GM18867 (cell line): ENCODE measurements around the gene MAML3.

ENCODE experiments used
- ATAC-seq: cut with Tn5 transposase; IDR thresholded peaks from one replicate; pipeline ENCODE4 v1.9.1; 2021; ENCODE audit warnings: mild to moderate bottlenecking, moderate library complexity; ENCODE audit not compliant: unreplicated experiment

MAML3 gene

DNA sequence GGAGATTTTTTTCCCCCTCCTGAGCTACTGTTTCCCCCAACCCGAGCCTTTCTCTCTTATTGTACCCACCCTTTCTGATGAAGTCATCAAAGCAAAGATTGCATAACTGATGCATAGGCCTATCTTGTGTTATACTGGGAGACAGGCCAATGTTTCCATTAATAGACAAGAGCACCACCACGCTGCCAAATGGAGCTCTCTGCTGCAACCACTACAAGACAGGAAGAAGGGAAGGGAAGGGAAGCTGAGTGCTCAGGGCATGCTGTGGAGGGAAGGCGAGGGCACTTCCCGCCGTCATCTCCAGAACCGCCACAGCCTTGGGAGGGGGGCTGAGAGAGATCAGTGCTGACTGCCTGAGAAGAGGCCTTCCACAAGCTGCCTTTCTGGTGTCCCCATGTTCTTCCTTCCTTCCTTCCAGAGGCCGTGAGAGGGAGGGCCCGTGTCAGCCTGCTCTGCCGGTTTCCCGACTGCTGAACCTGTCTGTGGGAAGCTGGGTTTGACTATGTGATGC is 413.4 kb downstream of the MAML3 start:
- no peak for ATAC-seq

DNA sequence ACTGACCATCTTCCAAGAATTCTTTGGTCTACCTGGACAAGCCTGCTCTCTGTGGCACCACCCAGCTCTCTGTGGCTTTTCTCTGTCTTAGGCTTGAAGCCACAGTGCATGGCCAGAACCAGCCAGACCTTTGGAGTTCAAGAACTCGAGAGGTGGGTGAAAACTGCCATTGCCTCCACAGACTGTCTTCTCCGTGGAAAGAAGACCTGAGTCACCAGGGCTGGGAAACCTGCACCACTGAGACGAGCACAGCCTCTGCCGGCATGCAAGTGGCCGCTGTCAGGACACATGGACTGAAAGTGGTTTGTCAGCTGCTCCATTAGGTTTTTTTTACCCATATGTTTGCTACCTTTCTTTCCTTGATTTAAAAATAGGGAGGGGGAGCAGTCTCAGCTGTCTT is 413.9 kb downstream of the MAML3 start:
- no peak for ATAC-seq

DNA sequence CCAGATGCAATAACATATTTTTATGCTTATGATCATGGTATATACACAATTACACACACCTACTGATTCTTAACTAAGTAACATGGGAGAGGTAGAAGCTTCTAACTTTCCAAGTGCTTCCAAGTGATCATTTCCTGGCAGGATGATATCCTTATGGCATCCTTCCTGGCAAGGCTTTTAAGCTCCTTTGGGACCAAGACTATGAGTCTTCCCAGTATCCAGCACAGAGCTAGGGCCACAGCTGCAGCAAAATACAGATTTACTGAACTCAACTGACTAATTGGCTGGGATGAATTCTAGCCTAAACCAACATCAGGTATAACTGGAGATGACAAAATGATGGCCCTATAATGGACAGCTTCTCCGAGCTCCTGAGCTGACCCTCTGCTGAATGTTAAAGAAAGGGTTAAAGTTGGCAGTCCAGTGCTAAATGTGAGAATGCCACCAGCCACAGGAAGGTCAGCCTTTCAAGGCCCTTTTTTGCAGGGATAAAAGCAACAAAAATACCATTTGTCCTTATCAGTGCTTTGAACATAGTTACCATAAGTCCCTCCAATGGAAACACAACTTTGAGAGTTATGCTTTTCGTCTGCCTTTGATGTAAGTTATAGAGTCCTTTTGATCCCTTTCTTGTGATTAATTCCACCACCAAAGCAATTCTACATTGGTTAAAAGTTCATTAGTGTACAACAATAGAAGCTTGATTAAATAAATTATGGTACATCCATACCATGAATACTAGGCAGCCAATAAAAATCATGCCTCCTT is 415.0 kb downstream of the MAML3 start:
- ATAC-seq = no peak

DNA sequence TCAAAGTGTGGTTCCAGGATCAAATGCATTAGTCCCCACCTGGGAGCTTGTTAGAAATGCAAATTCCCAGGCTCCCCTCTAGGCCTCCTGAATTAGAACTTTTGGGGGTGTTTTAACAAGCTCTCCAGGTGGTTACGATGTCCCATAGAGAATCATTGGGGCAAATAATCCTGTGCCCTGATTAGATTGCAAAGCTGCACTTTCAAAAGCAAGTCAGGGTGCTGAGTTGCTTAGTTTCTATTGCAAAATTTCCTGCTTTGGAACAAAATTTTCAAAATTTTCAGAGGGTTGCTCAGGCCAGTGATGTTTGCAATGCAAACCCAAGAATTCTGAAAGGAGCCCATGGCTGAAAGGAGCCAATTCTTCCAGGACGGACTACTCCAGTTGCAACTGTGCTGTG is 417.3 kb downstream of the MAML3 start:
- no peak for ATAC-seq

DNA sequence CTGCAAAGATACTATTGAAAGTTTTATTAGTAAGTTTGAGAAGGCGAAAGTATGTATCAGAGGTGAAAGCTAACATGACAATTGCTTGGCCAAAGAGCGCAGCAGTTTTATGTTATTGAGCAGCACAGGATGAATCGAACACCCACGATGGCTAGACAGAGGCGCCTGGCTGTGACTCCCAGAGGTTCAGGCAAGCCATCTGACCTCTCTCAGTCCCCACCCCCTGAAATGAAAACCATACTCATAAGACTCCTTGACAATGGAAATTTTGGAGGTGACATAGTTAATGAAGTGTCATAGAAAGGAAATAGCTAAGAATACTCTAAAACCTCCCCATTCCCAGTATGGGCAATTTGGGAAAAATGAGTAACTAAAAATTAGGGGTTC is 417.7 kb downstream of the MAML3 start:
- ATAC-seq = no peak

DNA sequence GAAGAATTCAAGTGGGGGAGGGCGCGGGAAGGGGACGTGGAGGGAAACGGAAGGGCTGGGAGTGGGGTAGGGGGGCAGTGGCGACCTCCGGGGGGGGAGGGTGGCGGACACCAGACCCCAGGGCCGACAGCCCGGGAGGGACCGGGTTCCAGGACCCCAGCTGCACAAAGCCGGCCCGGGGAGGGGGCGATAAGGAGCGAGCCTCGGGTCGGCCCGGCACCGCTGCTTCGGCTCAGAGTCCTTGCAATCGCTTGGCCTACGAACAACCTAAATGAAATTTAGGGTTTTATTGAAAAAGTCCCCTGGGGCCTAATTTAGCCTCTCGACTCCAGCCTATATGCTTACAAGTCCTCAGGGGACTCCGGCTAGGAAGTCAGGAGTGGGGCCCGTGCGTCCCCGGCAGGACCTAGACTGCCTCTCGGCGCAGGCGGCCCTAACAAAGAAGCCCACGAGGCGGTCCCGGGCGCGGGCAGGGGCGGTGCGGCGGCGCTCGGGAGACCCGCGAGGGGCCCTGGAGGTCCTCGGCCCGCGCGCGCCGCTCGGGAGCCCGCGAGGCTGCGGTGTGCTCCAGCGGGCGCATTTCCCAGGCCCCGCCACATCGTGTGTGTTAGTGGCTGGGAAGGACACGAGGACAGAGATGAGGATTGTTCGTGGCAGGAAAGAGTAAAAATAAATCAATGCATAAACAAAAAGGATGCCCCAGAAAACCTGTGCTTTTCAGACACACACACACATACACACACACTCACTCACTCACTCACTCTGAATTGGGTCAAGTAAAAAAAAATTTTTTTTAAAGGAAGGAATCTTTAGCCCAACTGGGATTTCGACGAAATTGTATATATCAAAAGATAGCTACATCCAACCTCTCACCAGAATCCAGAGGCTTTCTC is 418.4 kb downstream of the MAML3 start:
- no peak for ATAC-seq

DNA sequence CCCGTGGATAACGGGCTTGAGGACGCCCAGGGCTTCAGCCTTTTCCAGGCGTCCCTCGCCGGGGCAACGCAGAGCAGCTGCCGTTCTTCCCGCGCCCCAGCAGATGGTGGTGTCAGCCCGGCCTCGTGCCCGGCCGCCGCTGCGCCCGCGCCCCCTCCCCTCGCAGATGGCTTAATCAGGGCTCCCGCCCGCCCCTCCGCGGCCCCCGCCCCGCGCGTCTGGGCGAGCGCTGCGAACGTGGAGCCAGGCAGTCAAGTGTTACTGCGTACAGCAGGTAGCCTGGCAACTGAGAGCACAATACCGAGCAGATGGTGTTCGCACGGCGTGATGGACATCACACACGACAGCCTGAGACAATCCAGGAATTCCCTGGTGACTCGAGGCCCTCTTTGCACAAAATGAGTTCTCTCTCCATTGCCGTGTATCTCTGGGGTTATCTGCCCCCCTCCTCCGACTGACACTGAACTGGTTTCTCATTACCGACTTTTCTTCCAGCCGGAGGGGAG is 419.1 kb downstream of the MAML3 start:
- peak; percentile 59 for ATAC-seq

DNA sequence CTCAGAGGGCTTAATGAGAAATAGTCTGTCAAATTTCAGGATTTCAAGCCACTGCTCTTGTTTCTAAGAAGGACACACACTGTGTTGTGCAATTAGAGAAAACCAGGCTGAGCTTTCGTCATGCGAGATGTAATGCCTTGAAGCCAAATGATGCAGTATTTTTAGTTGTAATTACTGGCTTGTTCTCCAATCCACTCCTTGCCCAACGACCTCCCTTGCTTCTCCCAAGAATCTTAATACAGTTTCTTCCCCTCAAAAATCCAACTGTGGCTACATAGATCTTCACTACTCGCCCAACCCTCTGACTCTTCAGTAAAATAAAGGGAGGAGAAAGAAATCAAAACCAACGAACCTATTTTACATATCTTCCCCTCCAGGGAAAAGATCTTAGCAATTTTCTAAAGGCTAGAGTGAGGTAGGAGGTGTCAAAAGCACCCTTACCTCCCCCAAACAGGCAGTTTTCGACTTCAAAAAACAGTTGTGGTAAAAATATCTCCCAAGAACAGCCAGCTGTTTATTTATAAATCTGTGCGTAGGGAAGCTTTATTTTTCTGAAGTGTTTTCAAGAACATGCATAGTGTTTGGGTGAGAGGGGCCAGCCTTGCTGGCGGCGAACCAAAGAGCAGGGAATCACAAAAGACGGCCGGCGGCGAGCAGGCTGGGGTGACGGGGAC is 419.6 kb downstream of the MAML3 start:
- no peak for ATAC-seq

DNA sequence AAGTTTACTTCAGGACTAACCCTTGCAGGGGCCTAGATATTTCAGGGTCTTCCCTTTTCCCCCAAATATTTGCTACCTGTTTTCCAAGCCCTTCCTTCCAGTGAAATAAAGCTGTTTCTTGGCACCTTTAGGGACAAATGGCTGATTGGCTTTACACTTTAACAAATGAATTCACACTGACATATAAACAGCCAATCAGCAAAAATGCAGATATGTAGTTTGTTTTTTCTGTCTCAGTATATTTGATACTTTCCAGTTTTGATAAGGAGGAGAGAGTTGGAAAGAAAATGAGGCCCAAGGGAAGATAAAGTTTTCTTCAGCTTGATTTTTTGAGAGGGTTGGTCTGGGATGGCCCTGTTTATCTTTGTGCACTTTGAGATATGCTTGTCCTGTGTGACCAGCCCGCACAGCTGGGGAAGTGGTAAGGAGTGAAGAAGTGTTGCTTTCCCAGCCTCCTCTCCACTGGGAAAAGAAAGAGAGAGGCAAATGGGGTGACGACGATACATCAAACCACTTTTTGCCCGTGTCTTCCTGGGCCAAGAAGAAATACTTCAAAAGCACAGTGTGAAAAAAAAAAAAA is 420.9 kb downstream of the MAML3 start:
- no peak for ATAC-seq

DNA sequence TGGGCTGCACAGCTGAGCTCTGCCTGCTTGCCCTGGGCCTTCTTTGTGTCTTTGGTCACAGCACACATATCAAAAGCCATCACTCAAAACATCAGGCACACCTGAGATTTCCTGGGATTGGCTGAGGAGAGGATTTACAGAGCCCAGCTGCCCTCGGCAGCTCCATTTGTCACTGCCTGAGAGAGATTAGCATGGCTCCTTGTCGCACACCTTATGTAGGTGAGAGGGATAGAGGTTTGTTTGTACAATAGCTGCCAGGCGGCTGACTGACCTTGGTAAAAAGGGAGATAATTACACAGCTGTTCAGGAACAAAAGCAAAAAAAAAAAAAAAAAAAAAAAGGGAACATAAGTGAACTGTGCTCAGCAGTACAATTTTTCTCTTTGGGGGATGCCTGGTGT is 425.1 kb downstream of the MAML3 start:
- ATAC-seq = no peak

DNA sequence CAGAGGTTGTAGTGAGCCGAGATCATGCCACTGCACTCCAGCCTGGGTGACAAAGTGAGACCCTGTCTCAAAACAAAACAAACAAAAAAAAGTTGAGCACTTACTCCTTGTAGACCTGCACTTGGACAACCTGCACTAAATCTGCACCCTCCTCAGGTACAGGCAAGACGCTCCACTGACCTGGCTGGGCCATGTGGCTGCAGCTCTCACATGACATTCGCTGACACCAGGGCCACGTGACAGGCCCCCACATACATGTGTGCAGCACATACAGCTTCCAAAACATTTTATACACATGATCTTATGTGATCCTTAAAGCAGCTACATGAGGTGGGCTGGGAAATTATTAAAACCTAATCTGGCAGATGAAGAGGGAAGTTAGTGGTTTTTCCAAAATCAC is 425.8 kb downstream of the MAML3 start:
- no peak for ATAC-seq

DNA sequence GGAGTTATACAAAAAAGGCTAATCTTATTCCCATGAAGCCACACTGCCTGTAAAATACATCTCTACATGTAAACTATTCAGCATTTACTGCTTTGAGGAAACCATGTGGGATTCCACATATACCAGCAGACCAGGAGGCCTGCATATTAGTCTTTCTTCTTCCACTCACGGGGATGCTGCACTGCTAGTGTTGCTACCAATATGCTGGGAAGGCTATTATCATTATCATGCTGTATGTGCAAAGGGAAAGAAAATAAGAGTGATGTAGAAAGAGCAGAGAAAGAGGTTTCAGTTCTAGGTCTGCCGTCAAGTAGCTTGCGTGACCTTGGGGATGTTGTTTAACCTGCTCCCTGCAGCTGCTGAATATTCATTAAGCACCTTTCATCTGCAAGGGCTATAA is 427.4 kb downstream of the MAML3 start:
- ATAC-seq = no peak

DNA sequence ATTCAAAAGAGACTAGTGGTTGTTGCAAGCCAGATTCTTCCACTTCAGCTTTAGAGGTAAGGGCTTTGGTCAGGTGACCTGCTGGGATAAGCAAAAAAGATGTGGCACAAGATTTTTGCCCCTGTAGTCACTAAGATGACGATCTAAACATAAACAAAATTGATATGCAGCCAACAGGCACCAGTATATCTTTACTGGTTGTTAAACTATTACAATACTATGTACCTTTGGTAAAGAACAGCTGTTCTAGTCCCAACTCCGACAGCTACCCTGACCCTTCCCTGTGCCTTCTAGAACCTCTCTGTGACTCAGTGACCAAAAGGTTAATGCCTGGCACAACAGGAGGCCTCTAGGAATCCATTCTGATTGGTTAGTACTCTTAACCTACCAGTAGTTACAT is 428.7 kb downstream of the MAML3 start:
- ATAC-seq = no peak

DNA sequence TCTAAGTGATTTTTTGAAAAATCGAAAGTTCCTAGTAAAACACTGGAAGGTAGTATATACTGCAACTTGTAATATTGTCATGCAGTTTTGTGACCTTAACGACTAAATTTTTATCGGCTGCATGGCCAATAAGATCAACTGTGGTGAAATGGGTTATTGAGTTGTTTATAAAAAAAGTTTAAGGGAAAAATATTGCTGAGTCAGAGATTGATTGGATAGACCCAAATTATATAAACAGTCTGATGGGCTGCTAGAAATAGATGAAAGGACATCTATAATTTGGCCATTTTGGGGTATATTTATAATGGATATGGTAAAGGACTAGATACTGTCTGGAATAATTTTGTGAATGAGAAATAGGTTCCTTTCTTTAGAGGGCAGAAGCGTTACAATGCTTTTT is 432.2 kb downstream of the MAML3 start:
- no peak for ATAC-seq

DNA sequence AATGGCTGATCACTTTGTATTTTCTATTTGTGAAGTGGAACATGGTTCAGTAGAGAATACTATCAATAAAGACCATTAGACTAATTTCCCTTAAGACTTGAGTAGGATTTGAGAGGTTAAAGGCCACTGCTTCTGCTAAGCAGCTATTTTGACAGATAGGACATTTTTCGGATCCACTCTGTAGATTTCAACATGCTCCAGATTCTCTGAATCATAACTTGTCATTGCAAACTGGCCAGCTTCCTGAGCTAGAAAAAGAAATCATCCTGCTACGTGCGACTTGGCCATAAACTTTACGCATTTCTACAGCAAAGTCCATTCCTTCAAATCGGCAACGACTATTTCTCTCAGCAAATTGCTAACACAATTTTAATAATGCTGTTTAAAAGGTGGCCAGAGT is 433.2 kb downstream of the MAML3 start:
- ATAC-seq = no peak

DNA sequence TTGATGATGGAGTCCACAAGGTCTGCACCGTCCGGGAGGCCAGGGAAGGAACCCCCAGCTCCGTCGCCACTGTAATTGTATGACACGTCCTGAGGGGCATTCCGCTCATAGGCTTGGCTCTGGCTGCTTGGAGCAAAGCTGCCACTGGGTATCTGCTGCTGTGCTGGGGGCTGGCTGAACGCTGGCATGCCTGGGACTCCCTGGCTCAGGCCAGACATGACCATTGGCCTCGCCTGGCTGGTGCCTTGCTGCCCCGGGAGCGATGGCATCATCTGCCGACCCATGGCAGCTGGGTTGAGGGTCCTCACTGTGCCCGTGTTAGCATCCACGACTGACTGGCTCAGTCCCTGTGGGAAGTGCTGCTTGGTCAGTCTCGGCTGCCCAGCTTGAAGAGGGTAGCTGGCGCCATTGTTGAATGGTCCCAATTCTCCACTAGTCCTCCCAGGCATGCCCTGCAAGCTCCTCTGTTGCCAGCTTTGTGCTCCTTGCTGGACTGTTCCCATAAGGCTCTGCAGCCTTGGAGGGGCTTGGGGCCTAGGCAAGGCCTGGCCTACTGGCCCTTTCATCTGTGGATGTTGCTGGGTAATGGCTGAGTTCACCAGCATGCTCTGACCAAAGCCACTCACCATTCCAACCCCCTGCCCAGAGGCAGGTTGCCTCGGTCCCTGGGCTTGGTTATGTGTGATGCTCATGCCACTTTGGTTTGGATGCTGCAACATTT is 434.4 kb downstream of the MAML3 start:
- no peak for ATAC-seq

DNA sequence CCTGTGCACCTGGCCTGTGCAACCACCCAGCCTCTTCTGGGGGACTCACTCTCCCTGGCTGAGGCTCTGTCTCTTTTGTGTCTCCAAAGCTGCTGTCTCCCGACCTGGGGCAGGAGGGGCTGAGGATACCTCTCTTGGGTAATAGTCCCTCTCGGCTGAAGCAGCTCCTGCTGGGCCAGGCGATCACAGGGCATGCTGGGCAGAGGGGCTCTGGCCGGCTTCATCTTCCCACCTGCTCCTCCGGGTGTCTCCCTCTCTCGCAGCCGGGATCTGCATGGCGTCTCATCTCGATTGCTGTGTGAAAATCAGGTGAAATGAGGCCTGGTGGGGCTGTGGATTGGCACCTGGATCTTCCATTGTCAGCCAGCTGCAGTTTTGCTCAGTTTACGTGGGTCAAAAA is 435.2 kb downstream of the MAML3 start:
- no peak for ATAC-seq

DNA sequence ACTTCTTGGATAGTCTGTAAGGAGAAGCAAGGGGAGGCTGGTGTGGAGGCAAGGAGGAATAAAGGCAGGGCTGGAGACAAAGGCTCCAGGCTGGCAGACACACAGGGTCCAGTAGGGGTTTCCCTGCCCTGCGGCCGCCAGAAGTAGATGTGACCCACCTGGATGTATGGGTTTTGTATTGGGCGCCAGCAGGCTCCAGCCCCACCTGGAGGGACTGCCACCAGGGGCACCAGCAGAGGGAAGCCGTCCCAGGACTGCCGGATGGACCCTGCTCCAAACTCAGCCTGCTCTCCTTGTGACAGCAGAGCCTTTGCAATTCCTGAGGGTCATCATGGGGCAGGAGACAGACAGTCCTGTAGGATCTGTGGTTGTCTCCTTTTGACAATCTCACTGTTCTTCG is 435.6 kb downstream of the MAML3 start:
- ATAC-seq = no peak

DNA sequence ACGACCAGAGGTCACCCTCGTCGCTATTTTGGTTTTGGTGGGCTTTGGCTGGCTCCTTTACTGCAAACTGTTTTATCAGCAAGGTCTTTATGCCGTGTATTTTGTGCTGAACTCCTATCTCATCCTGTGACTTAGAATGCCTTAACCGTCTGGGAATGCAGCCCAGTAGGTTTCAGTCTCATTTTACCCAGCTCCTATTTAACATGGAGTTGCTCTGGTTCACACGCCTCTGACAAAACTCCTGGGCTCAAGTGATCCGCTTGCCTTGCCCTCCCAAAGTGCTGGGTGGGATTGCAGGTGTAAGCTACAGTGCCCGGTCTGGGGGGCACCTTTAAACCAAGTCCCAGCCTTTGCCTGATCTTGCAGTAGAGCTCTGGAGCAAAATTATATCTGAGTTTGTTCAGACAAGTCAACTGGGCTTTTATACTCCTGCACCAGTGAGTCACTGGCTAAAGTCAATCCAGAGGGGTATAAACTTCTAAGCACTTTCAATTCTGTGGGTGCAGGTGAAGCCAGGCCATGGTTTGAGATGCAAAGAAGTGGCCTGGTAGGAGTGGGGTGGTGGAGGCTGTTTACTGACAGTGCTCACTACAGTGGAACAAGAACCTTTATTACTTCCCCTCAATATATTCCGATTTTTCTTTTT is 438.1 kb downstream of the MAML3 start:
- ATAC-seq = no peak

DNA sequence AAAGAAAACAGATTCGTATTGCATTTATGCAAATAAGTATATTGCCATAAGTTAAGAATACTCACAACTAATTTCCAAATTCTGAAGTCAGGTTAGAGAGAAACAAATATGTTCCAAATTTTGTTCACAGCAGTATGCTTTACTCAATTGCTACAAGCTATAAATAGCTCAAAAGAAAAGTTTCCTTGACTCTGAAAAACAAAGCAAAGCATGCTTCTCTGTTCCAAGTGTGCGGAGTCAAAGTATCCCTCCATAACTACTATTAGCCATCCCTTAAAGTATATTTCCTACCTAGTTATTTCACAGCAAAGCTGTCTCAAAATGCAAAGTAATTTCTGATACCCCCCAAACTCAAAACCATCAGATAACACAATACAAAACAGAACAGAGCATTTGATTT is 441.1 kb downstream of the MAML3 start:
- ATAC-seq = no peak
